Trophoblast cell (in vitro differentiated cells and primary cell): ENCODE measurements around the gene KRAS.

Source experiments
- DNase-seq, 2 donors: peaks; one replicate each; pipeline ENCODE4 v3.0.0-alpha.2; 2016
- H2AFZ ChIP-seq: 2 replicates; pipeline ENCODE4 v1.6.1; 2013; ENCODE audit warnings: low read length, moderate library complexity, mild to moderate bottlenecking; ENCODE audit not compliant: insufficient read depth, poor library complexity
- H2AK5ac ChIP-seq: 2 replicates; pipeline ENCODE4 v1.6.1; 2013; ENCODE audit warnings: mild to moderate bottlenecking, low read length
- H2BK120ac ChIP-seq: 2 replicates; pipeline ENCODE4 v1.6.1; 2013; ENCODE audit warnings: low read length, mild to moderate bottlenecking, moderate library complexity; ENCODE audit not compliant: insufficient read depth, poor library complexity
- H2BK12ac ChIP-seq: 2 replicates; pipeline ENCODE4 v1.6.1; 2013; ENCODE audit warnings: mild to moderate bottlenecking, low read length, moderate library complexity
- H2BK5ac ChIP-seq: 2 replicates; pipeline ENCODE4 v1.6.1; 2013; ENCODE audit warnings: low read length, low read depth, moderate library complexity, mild to moderate bottlenecking; ENCODE audit not compliant: poor library complexity
- H3K14ac ChIP-seq: 2 replicates; pipeline ENCODE4 v1.6.1; 2013; ENCODE audit warnings: mild to moderate bottlenecking, low read length
- H3K18ac ChIP-seq: 2 replicates; pipeline ENCODE4 v1.6.1; 2013; ENCODE audit warnings: mild to moderate bottlenecking, low read length
- H3K23ac ChIP-seq: 2 replicates; pipeline ENCODE4 v1.6.1; 2013; ENCODE audit warnings: low read length
- H3K27ac ChIP-seq: 2 replicates; pipeline ENCODE4 v1.5.1; 2013; ENCODE audit warnings: low read depth, mild to moderate bottlenecking, inconsistent platforms, low read length, moderate library complexity
- H3K27me3 ChIP-seq: 2 replicates; pipeline ENCODE4 v1.6.1; 2013; ENCODE audit warnings: inconsistent platforms, mild to moderate bottlenecking, low read length, moderate library complexity; ENCODE audit not compliant: insufficient read depth
- H3K36me3 ChIP-seq, 2 experiments: 1 replicate in 1 of 2; 2 replicates in 1 of 2; pipeline ENCODE4 v1.6.1; 2013; ENCODE audit warnings: low read length in 2 of 2, mild to moderate bottlenecking in 2 of 2, moderate library complexity in 1 of 2; ENCODE audit not compliant: insufficient read depth in 2 of 2, control insufficient read depth in 1 of 2
- H3K4ac ChIP-seq: 2 replicates; pipeline ENCODE4 v1.6.1; 2013; ENCODE audit warnings: low read depth, mild to moderate bottlenecking, low read length, moderate library complexity
- H3K4me1 ChIP-seq, 2 experiments: 1 replicate in 1 of 2; 2 replicates in 1 of 2; pipeline ENCODE4 v1.6.1; 2013; ENCODE audit warnings: low read length in 2 of 2, mild to moderate bottlenecking in 2 of 2, moderate library complexity in 1 of 2; ENCODE audit not compliant: insufficient read depth in 2 of 2, control insufficient read depth in 1 of 2
- H3K4me2 ChIP-seq: 2 replicates; pipeline ENCODE4 v1.6.1; 2013; ENCODE audit warnings: inconsistent platforms, mild to moderate bottlenecking, low read length, moderate library complexity
- H3K4me3 ChIP-seq: 2 replicates; pipeline ENCODE4 v1.5.1; 2013; ENCODE audit warnings: mild to moderate bottlenecking, low read depth, low read length, inconsistent platforms
- H3K79me1 ChIP-seq: one replicate; pipeline ENCODE4 v1.6.1; 2013; ENCODE audit warnings: low read length
- H3K79me2 ChIP-seq: 2 replicates; pipeline ENCODE4 v1.6.1; 2013; ENCODE audit warnings: low read length, mild to moderate bottlenecking; ENCODE audit not compliant: control insufficient read depth, insufficient read depth, poor library complexity
- H3K9ac ChIP-seq: 2 replicates; pipeline ENCODE4 v1.6.1; 2013; ENCODE audit warnings: mild to moderate bottlenecking, low read length
- H3K9me3 ChIP-seq: 2 replicates; pipeline ENCODE4 v1.6.1; 2013; ENCODE audit warnings: low read depth, mild to moderate bottlenecking, control low read depth, inconsistent platforms, low read length; ENCODE audit not compliant: insufficient read depth
- H4K12ac ChIP-seq: 2 replicates; pipeline ENCODE4 v1.6.1; 2013; ENCODE audit warnings: low read depth, mild to moderate bottlenecking, low read length, moderate library complexity
- H4K8ac ChIP-seq: 2 replicates; pipeline ENCODE4 v1.6.1; 2013; ENCODE audit warnings: low read depth, mild to moderate bottlenecking, low read length, moderate library complexity
- H4K91ac ChIP-seq: one replicate; pipeline ENCODE4 v1.6.1; 2013; ENCODE audit warnings: low read depth, mild to moderate bottlenecking, low read length, moderate library complexity
- WGBS: extraction: QIAGEN DNeasy Blood & Tissue Kit; methylation state at CpG from one replicate; pipeline ENCODE4 v1.1.7; 2013; ENCODE audit warnings: missing lambda C conversion rate; ENCODE audit not compliant: insufficient read length, insufficient coverage; ENCODE audit errors: extremely low coverage; 5-methylcytosine and 5-hydroxymethylcytosine counted together

The KRAS gene

DNA sequence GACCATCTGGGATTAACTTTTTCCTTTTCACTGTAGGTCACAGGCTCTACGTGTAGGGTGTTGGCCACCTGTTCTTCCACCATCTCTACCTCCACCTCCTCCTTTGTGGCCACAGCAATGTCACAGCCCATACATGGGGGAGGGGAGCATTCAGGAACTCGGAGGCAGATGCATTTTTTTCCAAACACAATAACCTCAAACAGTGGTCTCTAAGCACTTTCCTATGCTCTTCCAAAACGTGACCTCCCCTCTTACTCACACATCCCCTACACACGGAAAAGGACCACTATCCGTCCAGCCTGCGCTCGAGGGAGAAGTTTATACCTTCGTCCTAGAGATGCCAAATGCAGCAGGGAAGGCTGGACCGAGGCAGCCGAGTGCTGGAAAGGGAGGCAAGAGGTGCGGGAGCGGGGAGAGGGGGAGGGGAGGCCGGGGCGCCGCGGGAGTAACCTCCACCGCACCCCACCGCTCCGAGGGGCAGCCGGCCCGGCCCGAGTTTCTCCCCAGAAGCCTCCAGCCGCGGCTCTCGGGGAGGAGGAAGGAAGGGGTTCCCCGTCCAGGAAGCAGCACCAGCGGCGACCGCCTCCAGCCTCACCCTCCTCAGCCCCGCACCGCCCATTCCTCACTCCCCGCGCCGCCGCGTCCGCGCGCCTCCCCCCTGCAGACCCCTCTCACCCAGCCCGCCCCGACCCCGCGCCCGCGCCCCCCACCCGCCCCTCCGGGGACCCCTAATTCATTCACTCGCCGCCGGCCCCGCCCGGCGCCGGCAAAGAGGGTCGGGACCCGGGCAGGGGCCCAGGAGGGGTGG lies 594 bp downstream of the KRAS start:
- peak overlapping the region; percentile 95 for H4K8ac ChIP-seq
- H3K23ac ChIP-seq = no peak overlapping the region
- peaks cover 11% of the 10 kb centered on the region for H3K79me1 ChIP-seq
- H3K79me2 ChIP-seq = peaks cover 15% of the 10 kb centered on the region
- peak overlapping the region; percentile 97 for H2BK5ac ChIP-seq
- peak overlapping the region; percentile 92 for H2AFZ ChIP-seq
- peak overlapping the region; percentile 94 for H3K14ac ChIP-seq
- no peaks in the 10 kb centered on the region for H3K9me3 ChIP-seq
- peak in 1 of 2 donors; percentile 43 for DNase-seq
- peak overlapping the region; percentile 99 for H3K18ac ChIP-seq
- peak overlapping the region; percentile 93 for H3K9ac ChIP-seq
- peak overlapping the region; percentile 92 for H2BK120ac ChIP-seq
- peak overlapping the region; percentile 78 for H3K4ac ChIP-seq
- H3K36me3 ChIP-seq = peaks cover 0 to 4% of the 10 kb centered on the region in 2 experiments
- H3K4me1 ChIP-seq = peaks cover 2 to 9% of the 10 kb centered on the region in 2 experiments
- H4K91ac ChIP-seq = peak overlapping the region; percentile 57
- H3K4me2 ChIP-seq = peak overlapping the region; percentile 62
- H2BK12ac ChIP-seq = no peak overlapping the region
- H3K27me3 ChIP-seq = no peaks in the 10 kb centered on the region
- peak overlapping the region; percentile 95 for H3K27ac ChIP-seq
- H2AK5ac ChIP-seq = no peak overlapping the region
- peak overlapping the region; percentile 98 for H3K4me3 ChIP-seq
- peak overlapping the region; percentile 77 for H4K12ac ChIP-seq
- WGBS = no CpG with 5 or more reads among the region's 56 CpGs

DNA sequence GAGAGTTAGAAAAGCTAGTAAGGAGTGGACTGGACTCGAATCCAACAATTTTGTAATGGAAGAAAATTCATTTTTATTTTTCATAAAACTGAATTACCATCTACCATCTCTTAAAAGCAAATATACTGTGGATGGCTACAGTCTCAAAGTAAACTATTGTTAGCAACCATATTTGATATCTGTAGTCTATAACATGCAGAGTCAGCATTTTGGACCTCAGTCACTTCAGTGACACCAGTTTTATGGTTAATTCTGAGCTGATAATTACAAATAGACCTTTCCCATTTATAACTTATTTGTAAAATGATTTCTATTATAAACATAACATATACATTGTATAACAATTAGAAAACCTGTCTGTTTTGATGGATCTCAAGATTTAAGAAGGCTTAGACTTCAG lies 2.0 kb downstream of the KRAS start:
- no CpG with 5 or more reads among the region's 1 CpG for WGBS
- no peak overlapping the region for H2BK12ac ChIP-seq

DNA sequence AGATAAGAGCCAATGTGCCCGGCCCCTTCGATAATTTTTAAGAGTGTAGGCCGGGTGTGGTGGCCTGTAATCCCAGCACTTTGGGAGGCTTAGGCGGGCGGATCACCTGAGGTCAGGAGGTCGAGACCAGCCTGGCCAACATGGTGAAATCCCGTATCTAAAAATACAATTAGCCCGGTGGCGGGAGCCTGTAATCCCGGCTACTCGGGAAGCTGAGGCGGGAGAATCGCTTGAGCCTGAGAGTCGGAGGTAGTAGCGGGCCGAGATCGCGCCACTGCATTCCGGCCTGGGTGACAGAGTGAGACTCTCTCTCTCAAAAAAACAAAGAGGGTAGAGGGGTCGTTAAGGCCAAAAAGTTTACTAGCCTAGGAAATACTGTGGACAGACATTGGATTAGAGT lies 2.6 kb downstream of the KRAS start:
- Histone ChIP-seq H3K4ac (peak overlapping the region; percentile 93), H3K9ac (no peak overlapping the region), H3K14ac (no peak overlapping the region), H3K4me2 (no peak overlapping the region), H3K79me2 (peaks cover 15% of the 10 kb centered on the region), H4K8ac (peak overlapping the region; percentile 33), H2BK120ac (peak overlapping the region; percentile 37), H3K79me1 (peaks cover 10% of the 10 kb centered on the region), H3K9me3 (no peaks in the 10 kb centered on the region), H3K27me3 (no peaks in the 10 kb centered on the region), H4K91ac (no peak overlapping the region), H3K36me3 (peaks cover 0 to 4% of the 10 kb centered on the region in 2 experiments), H2BK12ac (no peak overlapping the region), H3K23ac (no peak overlapping the region), H3K18ac (no peak overlapping the region), H3K27ac (no peak overlapping the region), H2BK5ac (no peak overlapping the region), H2AFZ (no peak overlapping the region), H3K4me3 (no peak overlapping the region), H4K12ac (no peak overlapping the region), H2AK5ac (no peak overlapping the region), H3K4me1 (peaks cover 0 to 3% of the 10 kb centered on the region in 2 experiments)
- WGBS = no CpG with 5 or more reads among the region's 20 CpGs
- no peak for DNase-seq

More for the DNA sequence above, 2.0 kb downstream of the KRAS start:
- Histone ChIP-seq H3K79me1 (peaks cover 10% of the 10 kb centered on the region), H2BK5ac (no peak overlapping the region), H4K12ac (no peak overlapping the region), H2AK5ac (no peak overlapping the region), H3K4ac (peak overlapping the region; percentile 71), H3K9me3 (no peaks in the 10 kb centered on the region), H4K91ac (no peak overlapping the region), H3K23ac (no peak overlapping the region), H3K18ac (no peak overlapping the region), H3K27ac (no peak overlapping the region), H3K9ac (no peak overlapping the region), H3K4me1 (peaks cover 0 to 3% of the 10 kb centered on the region in 2 experiments), H3K4me2 (no peak overlapping the region), H3K4me3 (no peak overlapping the region), H3K79me2 (peaks cover 15% of the 10 kb centered on the region), H2BK120ac (no peak overlapping the region), H4K8ac (no peak overlapping the region), H2AFZ (no peak overlapping the region), H3K14ac (no peak overlapping the region), H3K27me3 (no peaks in the 10 kb centered on the region), H3K36me3 (peaks cover 0 to 4% of the 10 kb centered on the region in 2 experiments)
- no peak for DNase-seq

DNA sequence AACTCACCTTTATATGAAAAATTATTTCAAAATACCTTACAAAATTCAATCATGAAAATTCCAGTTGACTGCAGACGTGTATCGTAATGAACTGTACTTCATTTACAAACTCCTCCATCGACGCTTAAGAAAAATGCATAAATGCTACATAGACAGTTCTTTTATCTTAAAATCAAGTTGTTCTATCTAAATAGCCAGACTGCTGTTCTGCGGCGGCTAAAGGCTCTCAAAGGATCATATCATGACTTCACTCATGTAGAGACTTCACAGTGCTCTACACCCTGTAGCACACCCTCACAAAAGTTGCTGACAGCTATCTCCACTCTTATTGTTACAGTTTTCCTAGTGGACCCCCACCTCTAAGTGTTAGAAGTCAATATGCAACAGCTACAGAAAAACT lies 5.2 kb downstream of the KRAS start:
- WGBS = no CpG with 5 or more reads among the region's 6 CpGs
- Histone ChIP-seq H4K91ac (no peak overlapping the region), H2AK5ac (no peak overlapping the region), H3K14ac (no peak overlapping the region), H2BK120ac (no peak overlapping the region), H3K9me3 (no peaks in the 10 kb centered on the region), H3K36me3 (peaks cover 0 to 4% of the 10 kb centered on the region in 2 experiments), H3K79me1 (peaks cover 2% of the 10 kb centered on the region), H2AFZ (no peak overlapping the region), H2BK12ac (no peak overlapping the region), H2BK5ac (no peak overlapping the region), H3K4me1 (peaks cover 0 to 3% of the 10 kb centered on the region in 2 experiments), H3K4ac (no peak overlapping the region), H3K27me3 (no peaks in the 10 kb centered on the region), H3K4me2 (no peak overlapping the region), H4K8ac (no peak overlapping the region), H3K4me3 (no peak overlapping the region), H4K12ac (no peak overlapping the region), H3K27ac (no peak overlapping the region), H3K23ac (no peak overlapping the region), H3K79me2 (peaks cover 13% of the 10 kb centered on the region), H3K9ac (no peak overlapping the region), H3K18ac (no peak overlapping the region)
- no peak for DNase-seq
